GM21526 (cell line): ENCODE measurements around the gene ZNF774.
"Not testable (repeated sequence)": the region's sequence is repeated elsewhere in the genome, so short reads cannot be mapped to it uniquely, and the experiment has no call there.

Experiments
- ATAC-seq: cut with Tn5 transposase; IDR thresholded peaks from one replicate; pipeline ENCODE4 v1.9.1; 2021; ENCODE audit warnings: moderate library complexity; ENCODE audit not compliant: unreplicated experiment, low FRiP score

ZNF774 gene

DNA sequence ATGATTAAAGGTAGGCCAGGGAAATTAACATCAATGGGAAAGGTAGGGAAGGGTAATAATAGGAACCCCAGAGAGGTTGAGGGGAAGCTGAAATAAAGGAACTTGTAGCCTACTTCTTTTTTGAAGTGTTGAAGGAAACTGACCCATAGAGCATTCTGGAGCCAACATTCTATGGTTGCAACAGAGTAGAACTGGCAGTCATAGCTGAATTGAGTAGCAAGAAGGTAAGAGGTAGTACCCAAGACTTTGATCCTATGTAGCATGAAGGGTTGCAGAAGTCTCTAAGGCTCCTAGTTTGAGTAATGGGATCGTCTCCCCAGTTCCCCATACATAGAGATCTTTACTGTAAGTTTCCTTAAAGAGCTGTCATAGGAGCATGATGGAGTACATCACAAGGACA is 7.4 kb upstream of the ZNF774 start:
- no peak for ATAC-seq

- no peak for ATAC-seq
Observed at GRCh38 chr15:90345857-90346256, 6.2 kb upstream of the ZNF774 start.

- not testable (repeated sequence) for ATAC-seq
Observed at GRCh38 chr15:90347431-90348065, 4.5 kb upstream of the ZNF774 start.

DNA sequence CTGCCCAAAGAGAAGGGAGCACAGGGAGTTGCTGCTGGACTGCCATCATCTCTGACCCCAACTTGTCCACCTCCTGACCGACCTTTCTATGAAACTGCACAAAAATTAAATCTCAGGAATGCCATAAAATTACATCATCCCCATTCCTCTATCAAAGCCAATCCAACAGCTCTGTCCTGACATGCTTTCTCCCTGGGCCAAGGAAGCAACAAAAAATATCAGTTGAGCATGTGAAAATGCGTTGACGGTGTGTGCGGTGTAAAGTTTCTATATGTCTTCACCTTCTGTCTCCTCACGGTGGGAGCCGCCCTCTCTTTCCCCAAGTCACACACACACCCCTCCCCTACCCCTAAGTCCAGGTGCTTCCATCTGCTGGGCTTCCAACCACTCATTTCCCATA is 3.6 kb upstream of the ZNF774 start:
- ATAC-seq: no peak

GRCh38 chr15:90349072-90349471 is 3.0 kb upstream of the ZNF774 start:
- ATAC-seq: no peak

DNA sequence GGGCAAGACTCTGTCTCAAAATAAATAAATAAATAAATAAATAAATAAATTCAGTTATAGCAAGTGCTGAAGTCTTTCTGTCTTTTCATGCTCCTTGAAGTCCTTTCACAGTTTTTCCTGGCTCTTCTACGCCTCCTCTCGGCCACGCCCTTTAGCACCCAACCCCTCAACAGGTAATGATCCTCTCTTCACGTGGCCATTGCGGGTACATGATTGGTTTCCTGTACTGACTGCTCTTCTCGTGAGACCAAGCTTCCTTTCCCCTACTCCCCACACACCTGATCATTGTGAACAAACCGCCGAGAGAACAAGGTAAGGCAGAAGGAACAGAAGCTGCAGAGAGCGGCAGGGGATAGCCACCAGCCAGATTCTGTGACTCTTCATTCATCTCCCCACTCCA is 2.3 kb upstream of the ZNF774 start:
- ATAC-seq: no peak

DNA sequence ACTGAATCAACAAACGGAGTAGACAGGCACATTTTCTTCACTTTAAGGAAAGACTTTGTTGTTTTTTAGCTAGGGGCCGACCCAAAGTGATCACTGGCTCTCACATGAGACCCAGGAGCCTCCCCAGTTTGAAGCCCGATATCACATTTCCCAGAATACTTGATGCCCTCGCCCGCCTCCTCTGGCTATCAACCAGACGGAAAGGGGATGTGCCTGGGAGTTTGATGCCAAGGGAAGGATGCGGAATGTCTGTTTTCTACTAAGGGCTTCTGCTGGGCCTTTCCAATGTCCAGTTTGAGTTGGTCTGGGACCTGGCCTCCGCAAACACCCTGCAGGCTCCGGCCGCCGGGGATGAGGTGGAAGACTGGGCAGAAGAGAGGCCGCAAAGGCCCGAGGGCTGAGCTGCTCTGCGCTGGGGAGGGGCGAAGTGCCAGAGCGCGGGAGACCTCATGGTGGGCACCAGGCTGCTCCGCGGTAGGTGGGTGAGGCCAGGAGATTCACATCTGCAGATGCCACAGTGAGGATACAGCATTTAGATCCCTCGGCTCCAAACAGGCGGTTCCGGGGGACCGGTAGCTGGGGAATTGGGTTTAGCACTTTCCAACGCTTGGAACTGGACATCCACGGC is 491 bp upstream of the ZNF774 start:
- ATAC-seq: peak; percentile 23

DNA sequence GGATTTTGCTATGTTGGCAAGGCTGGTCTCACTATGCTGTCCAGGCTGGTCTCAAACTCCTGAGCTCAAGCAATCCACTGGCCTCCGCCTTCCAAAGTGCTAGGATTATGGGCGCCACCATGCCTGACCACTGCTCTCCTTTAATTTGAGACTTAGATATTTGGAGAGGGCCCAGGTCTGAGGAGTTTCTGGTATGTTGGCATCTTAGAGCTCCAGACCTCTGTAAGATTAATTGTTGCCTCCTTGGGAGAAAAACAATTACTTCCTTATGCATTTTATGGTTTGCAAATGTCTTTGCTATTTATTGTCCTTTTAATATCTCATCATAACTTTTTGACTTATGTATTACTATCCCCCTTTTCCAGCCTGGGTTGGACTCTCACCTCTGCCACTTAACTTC is 2.9 kb downstream of the ZNF774 start:
- ATAC-seq: no peak

DNA sequence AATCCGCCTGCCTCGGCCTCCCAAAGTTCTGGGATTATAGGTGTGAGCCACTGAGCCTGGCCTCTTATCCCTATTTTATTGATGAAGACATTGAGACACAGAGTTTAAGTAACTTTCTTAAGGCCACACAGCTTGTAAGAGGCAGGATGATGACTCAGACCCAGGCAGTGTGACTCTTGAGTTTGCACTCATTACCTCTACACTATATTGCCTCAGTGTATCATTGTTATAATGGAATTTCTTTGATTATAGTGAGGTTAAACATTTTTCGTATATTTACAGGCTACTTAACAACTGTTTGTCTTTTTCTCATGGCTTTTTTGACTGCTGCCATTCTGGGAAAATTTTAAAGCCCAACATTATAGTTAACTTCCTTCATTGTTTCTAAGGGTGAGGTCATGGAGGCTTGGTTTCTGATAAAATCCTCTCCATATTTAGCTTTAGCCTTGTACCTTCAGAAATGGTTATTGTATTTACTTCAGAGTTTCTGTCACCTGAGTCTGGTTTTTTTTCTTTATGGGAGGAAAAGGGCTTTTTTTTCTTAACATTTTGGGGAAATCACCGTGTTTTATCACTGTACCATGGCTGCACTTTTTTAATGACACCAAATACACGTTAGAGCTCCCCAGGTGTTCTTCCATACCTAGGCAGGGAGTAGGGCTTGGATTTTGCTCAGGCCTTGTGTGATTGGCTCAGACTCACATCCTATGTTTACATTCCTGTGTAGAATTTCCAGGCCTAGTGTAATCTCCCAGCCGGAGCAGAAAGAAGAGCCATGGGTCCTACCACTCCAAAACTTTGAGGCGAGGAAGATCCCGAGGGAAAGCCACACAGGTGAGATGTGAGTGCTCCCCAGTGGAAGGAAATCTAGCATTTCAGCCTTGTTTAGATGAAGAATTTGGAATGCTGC is 6.3 kb downstream of the ZNF774 start:
- ATAC-seq: no peak

GRCh38 chr15:90360746-90361145 is 8.7 kb downstream of the ZNF774 start:
- ATAC-seq: no peak

DNA sequence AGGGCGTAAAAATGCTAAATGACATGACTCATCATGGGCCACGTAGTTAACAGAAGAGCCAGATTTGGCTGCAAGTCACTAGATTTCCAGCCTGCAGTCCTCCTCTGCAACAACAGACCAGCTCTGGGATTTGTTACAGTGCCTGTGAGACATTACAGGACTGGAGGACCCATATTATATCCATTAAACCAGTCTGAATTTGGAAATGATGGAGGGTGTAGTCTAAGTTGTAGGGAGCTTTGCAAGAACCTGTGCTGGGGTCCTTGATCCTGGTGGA is 10.8 kb downstream of the ZNF774 start:
- ATAC-seq: no peak

DNA sequence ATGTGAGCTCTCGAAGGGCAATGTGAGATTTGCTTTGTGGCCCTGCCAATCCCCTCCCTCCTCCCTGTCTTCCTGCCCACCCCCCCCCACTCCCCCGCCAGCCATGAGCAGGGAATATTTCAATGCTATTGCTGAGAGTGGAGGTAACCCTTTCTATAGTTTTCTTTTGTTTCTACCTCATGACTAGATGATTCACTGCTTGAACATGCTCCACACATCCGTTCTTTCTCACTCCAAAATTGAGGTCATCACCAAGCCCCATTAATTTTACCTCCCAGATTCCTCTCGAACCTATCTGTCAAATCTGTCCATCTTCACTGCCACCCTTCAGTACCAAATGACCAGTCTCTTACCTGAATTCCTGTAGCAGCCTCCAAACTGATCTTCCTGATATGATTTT is 12.2 kb downstream of the ZNF774 start:
- ATAC-seq: no peak

GRCh38 chr15:90365414-90366055 is 13.5 kb downstream of the ZNF774 start:
- ATAC-seq: no peak

- no peak for ATAC-seq
Observed at GRCh38 chr15:90367576-90367975, 15.5 kb downstream of the ZNF774 start.

DNA sequence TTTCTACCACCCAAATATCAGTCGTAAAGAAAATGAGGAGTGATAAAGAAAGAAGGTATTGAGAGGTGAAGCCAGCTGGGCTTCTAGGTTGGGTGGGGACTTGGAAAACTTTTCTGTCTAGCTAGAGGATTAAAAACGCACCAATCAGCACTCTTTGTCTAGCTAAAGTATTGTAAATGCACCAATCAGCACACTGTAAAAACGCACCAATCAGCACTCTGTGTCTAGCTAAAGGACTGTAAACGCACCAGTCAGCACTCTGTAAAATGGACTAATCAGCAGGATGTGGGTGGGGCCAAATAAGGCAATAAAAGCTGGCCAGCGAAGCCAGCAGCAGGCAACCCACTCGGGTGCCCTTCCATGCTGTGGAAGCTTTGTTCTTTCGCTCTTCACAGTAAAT is 23.0 kb downstream of the ZNF774 start:
- no peak for ATAC-seq

DNA sequence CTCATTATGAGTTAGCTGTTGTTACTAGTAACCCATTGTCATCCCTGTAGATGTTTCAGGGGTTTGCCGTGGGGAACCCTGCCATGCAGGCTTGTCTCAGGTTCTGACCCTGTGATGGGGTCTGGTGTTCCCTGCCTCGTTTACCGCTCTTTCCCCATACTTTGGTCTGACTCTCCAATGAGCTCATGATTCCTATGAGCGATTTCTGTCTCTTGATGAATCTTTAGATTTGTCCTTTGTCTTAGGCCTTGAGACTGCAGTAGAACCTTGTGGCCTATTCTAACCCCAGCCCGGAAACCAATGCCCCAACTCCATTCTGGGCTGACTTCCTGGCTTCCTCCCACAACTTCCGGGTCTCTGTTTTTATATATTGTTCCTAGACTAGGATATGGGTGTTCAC is 24.7 kb downstream of the ZNF774 start:
- no peak for ATAC-seq

GRCh38 chr15:90379263-90379662 is 27.2 kb downstream of the ZNF774 start:
- no peak for ATAC-seq

GRCh38 chr15:90381515-90381914 is 29.4 kb downstream of the ZNF774 start:
- no peak for ATAC-seq

DNA sequence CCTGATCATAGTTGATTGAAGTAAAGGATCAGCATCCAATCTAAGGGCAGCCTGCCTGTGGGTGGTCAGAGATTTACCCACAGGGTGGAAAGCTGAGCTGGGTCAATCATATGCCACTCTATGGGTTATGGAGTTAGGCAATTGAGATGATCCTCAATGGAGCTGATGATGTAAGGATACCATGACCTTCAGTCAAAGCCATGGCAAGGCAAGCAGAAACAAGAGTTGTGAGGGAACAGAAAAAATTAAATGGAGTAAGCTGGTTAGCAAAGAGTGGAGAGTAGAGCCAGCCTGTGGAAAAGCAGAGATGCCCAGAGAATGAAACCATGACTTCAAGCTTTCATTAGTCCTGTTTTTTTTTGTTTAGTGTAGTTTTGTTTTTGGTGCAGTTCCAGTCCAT is 30.2 kb downstream of the ZNF774 start:
- no peak for ATAC-seq

DNA sequence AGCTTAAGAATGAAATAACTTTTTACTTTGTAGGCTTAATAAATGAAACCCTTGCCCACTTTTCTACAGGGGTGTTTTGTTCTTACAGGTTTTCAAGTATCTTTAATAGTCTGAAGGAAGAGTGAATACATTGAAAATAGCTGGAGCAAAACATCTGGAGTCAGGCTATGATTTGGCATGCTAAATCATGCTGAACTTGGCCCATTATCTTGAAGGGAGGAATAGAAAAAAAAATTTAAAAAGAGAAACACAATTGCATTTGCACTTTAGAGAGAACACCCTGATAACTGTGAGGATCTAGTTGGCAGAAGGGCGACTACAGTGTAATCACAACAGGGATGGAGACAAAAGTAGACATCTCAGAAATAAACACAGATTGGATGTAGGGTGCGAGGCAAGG is 34.1 kb downstream of the ZNF774 start:
- no peak for ATAC-seq
